ENCODE results near the gene HAUS7. TPM values are rescaled to one million over a fixed set of nuclear protein-coding genes. Genes with fewer than 3 reads are reported as not detected.

The HAUS7 gene
- total and polyA plus RNA-seq, 2 experiments from 2014 or later, result 24.5 to 28.3 TPM

DNA sequence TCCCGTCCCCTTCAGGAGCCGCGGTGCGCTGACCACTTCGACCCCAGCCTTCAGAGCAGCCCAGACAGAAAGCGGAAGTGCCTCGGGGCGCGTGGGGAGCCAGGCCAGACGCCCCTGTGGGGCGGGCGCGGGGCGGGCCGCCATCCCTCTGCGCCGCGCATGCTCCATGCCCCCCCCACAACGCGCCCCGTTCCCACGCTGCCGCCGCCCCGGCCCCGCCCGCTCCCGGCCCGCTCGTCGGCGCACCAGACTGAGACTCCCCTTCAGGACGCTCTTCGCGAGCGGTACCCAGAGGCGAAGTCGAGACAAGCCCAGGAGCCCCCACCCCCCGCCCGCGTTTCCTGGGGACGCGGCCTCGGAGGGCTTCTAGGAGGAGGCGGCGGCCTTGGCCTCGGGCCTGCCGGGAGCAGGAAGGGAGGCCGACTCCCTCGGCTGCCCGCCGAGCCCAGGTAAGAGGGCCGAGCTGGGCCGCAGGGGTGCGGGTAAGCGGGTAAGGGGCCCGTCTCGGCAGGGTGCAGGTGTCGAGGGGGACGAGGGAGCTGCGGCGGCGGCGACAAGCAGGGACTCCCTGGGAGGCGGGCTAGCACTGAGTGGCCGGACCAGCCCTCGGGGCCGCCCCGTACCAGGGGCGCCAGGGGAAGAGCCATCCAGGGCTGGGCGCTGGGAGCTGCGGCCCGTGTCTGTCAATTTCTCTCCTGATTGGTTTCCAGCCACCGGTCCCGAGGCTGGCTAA is 59.0 kb downstream of the HAUS7 start, which contains the start of gene ZFP92:
TSS of gene ZFP92 (plus strand) at position 218 of the 733 bp plus-strand sequence. CDS start 6,851 bp downstream, outside the sequence.
- peak within 1 kb of the TSS; percentile 35; the same call in 1 of the 2 replicates for H3K4me3 ChIP-seq
- 0 to 5% methylated on average over 1 to 25 of the region's 75 CpGs for whole genome bisulfite sequencing, 2 experiments (ENCODE audit: low coverage in 1 of 2, low lambda C conversion rate in 2 of 2, missing lambda C conversion rate in 2 of 2)

GRCh38 chrX:153410888-153411254 is 59.5 kb downstream of the HAUS7 start:
- no peaks in the 10 kb centered on the region for H4K20me1 ChIP-seq (ENCODE audit: insufficient read depth)
- DNase-seq, result no peak
- 51 to 60% methylated on average over 8 to 12 of the region's 12 CpGs for WGBS, 2 experiments (ENCODE audit: low coverage in 1 of 2, low lambda C conversion rate in 2 of 2, missing lambda C conversion rate in 2 of 2)
- no peak overlapping the region for H3K27ac ChIP-seq
- no peaks in the 10 kb centered on the region for H3K36me3 ChIP-seq (ENCODE audit: low read depth)
- H3K79me2 ChIP-seq (ENCODE audit: insufficient read depth), result no peaks in the 10 kb centered on the region
- H3K4me3 ChIP-seq, result peak overlapping the region; percentile 35; the same call in 1 of the 2 replicates
- no peaks in the 10 kb centered on the region for H3K4me1 ChIP-seq (ENCODE audit: insufficient read depth)
- no peaks in the 10 kb centered on the region for H3K9me3 ChIP-seq (ENCODE audit: low read depth)
- H3K27me3 ChIP-seq (replicated peaks; ENCODE audit: insufficient read depth), result no peaks in the 10 kb centered on the region; the same call in none of the 2 replicates
- no peaks in the 10 kb centered on the region for H3K9me2 ChIP-seq (ENCODE audit: insufficient read depth)
- no peak overlapping the region for H3K9ac ChIP-seq
- in situ Hi-C loops (cut with MboI), result no loop called here
- no peaks in the 10 kb centered on the region for H3F3A ChIP-seq (ENCODE audit: insufficient read depth)
- H2AFZ ChIP-seq, result no peak overlapping the region
- TF ChIP-seq EZH2phosphoT487 (IDR thresholded peaks at IDR 0.05; ENCODE audit: insufficient read depth, low read depth) (no peak), EZH2 (IDR thresholded peaks at IDR 0.05; ENCODE audit: insufficient read depth, poor library complexity, severe bottlenecking) (peak; percentile 66)
- H3K4me2 ChIP-seq (ENCODE audit: unreplicated experiment), result no peak overlapping the region

More for the DNA sequence above, 59.0 kb downstream of the HAUS7 start, which contains the start of gene ZFP92:
- Histone ChIP-seq H3F3A (ENCODE audit: insufficient read depth) (no peaks in the 10 kb centered on the region), H4K20me1 (ENCODE audit: insufficient read depth) (no peaks in the 10 kb centered on the region), H3K4me2 (ENCODE audit: unreplicated experiment) (no peak within 1 kb of the TSS), H2AFZ (no peak within 1 kb of the TSS), H3K36me3 (ENCODE audit: low read depth) (no peaks in the 10 kb centered on the region), H3K9me2 (ENCODE audit: insufficient read depth) (no peaks in the 10 kb centered on the region), H3K9ac (no peak within 1 kb of the TSS), H3K4me1 (ENCODE audit: insufficient read depth) (no peaks in the 10 kb centered on the region), H3K27ac (no peak within 1 kb of the TSS), H3K9me3 (ENCODE audit: low read depth) (no peaks in the 10 kb centered on the region), H3K27me3 (replicated peaks; ENCODE audit: insufficient read depth) (no peaks in the 10 kb centered on the region; the same call in none of the 2 replicates), H3K79me2 (ENCODE audit: insufficient read depth) (no peaks in the 10 kb centered on the region)
- TF ChIP-seq EZH2phosphoT487 (IDR thresholded peaks at IDR 0.05; ENCODE audit: insufficient read depth, low read depth) (no peak), EZH2 (IDR thresholded peaks at IDR 0.05; ENCODE audit: insufficient read depth, poor library complexity, severe bottlenecking) (peak; percentile 28)
- in situ Hi-C loops (cut with MboI), result no loop called here
- peak; percentile 5 for DNase-seq

DNA sequence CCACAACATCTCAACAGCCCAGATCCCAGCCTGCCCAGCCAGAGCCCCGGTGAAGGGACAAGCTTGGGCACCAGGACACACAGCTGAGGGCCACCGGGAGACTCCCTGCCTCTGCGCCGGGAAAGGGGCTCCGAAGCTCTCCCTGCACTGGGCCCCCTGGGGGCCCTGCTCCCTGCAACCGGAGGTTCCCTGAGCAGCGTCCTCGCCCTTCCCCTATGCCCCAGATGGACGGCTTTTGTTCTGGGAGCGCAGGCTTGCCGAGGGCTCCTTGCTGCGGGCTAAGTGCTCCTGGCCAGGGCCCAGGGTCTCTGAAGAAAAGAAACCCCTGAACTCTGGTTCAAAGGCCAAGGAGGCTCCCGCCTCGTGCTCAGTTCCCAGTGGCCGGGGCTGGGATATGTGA is 60.0 kb downstream of the HAUS7 start:
- in situ Hi-C loops (cut with MboI), result no loop called here

GRCh38 chrX:153409414-153410101 is 60.8 kb downstream of the HAUS7 start:
- Histone ChIP-seq H3K4me2 (ENCODE audit: unreplicated experiment) (no peak overlapping the region), H2AFZ (no peak overlapping the region), H3K9me3 (ENCODE audit: low read depth) (no peaks in the 10 kb centered on the region), H3K27me3 (replicated peaks; ENCODE audit: insufficient read depth) (no peaks in the 10 kb centered on the region; the same call in none of the 2 replicates), H4K20me1 (ENCODE audit: insufficient read depth) (no peaks in the 10 kb centered on the region), H3K4me3 (no peak overlapping the region), H3K4me1 (ENCODE audit: insufficient read depth) (no peaks in the 10 kb centered on the region), H3K9me2 (ENCODE audit: insufficient read depth) (no peaks in the 10 kb centered on the region), H3K9ac (no peak overlapping the region), H3K79me2 (ENCODE audit: insufficient read depth) (no peaks in the 10 kb centered on the region), H3K27ac (no peak overlapping the region), H3K36me3 (ENCODE audit: low read depth) (no peaks in the 10 kb centered on the region), H3F3A (ENCODE audit: insufficient read depth) (no peaks in the 10 kb centered on the region)
- no peak for TF ChIP-seq EZH2 (IDR thresholded peaks at IDR 0.05; ENCODE audit: insufficient read depth, poor library complexity, severe bottlenecking)
- TF ChIP-seq EZH2phosphoT487 (IDR thresholded peaks at IDR 0.05; ENCODE audit: insufficient read depth, low read depth), result no peak
- no peak for DNase-seq
- WGBS, 2 experiments (ENCODE audit: low coverage in 1 of 2, low lambda C conversion rate in 2 of 2, missing lambda C conversion rate in 2 of 2), result 89 to 94% methylated on average over 11 to 19 of the region's 30 CpGs
- in situ Hi-C loops (cut with MboI), result no loop called here

More for the DNA sequence above, 60.0 kb downstream of the HAUS7 start:
- no peaks in the 10 kb centered on the region for H4K20me1 ChIP-seq (ENCODE audit: insufficient read depth)
- WGBS, 2 experiments (ENCODE audit: low coverage in 1 of 2, low lambda C conversion rate in 2 of 2, missing lambda C conversion rate in 2 of 2), result 98 to 100% methylated on average over 6 of the region's 15 CpGs
- H3K4me1 ChIP-seq (ENCODE audit: insufficient read depth), result no peaks in the 10 kb centered on the region
- H3K9me3 ChIP-seq (ENCODE audit: low read depth), result no peaks in the 10 kb centered on the region
- no peaks in the 10 kb centered on the region for H3K9me2 ChIP-seq (ENCODE audit: insufficient read depth)
- H3K4me2 ChIP-seq (ENCODE audit: unreplicated experiment), result no peak overlapping the region
- no peaks in the 10 kb centered on the region for H3K79me2 ChIP-seq (ENCODE audit: insufficient read depth)
- no peak overlapping the region for H3K9ac ChIP-seq
- H3K27ac ChIP-seq, result no peak overlapping the region
- H3F3A ChIP-seq (ENCODE audit: insufficient read depth), result no peaks in the 10 kb centered on the region
- no peaks in the 10 kb centered on the region; the same call in none of the 2 replicates for H3K27me3 ChIP-seq (replicated peaks; ENCODE audit: insufficient read depth)
- H2AFZ ChIP-seq, result no peak overlapping the region
- TF ChIP-seq EZH2 (IDR thresholded peaks at IDR 0.05; ENCODE audit: insufficient read depth, poor library complexity, severe bottlenecking) (no peak), EZH2phosphoT487 (IDR thresholded peaks at IDR 0.05; ENCODE audit: insufficient read depth, low read depth) (no peak)
- no peaks in the 10 kb centered on the region for H3K36me3 ChIP-seq (ENCODE audit: low read depth)
- no peak for DNase-seq
- no peak overlapping the region for H3K4me3 ChIP-seq
